ENCODE measurements around the gene RNU6-8. TPM values are rescaled to one million over a fixed set of nuclear protein-coding genes. Genes with fewer than 3 reads are reported as not detected.

Gene RNU6-8
- total RNA-seq, 1 experiment from 2014 or later: not detected

- no peaks in the 10 kb centered on the region for H3K79me2 ChIP-seq (ENCODE audit: low read depth)
- peak in 1 of 2 experiments; percentile 2 for DNase-seq
- H3K36me3 ChIP-seq (ENCODE audit: low read depth): no peaks in the 10 kb centered on the region
- no peaks in the 10 kb centered on the region for H4K20me1 ChIP-seq (ENCODE audit: insufficient read depth)
- H3K4me3 ChIP-seq: no peak overlapping the region
- H3K27ac ChIP-seq: no peak overlapping the region
- H3K27me3 ChIP-seq (ENCODE audit: insufficient read depth, low read depth): no peaks in the 10 kb centered on the region
- H3K4me1 ChIP-seq (replicated peaks; ENCODE audit: insufficient read depth): peaks cover 5% of the 10 kb centered on the region; the same call in 1 of the 2 replicates
- intact Hi-C loops (cut with micrococcal nuclease; ENCODE audit: unreplicated experiment): no loop called here
- BruUV-seq (replicated peaks): no TSS peak
- H3F3A ChIP-seq (ENCODE audit: insufficient read depth, low read depth): peaks cover 14% of the 10 kb centered on the region; the same call in 1 of the 2 replicates
- no peak overlapping the region for H3K4me2 ChIP-seq
- no peaks in the 10 kb centered on the region for H3K9me2 ChIP-seq (ENCODE audit: insufficient read depth)
- H3K9me3 ChIP-seq (ENCODE audit: insufficient read depth, low read depth): no peaks in the 10 kb centered on the region
- ChIA-PET POLR2A (ENCODE audit: unreplicated experiment) (no interaction called here), CTCF (interaction anchor here (1.0 kb wide), 1 partner anchor 87 kb away, joined by 3 read pairs; no protein-coding TSS in a partner anchor)
- TF ChIP-seq CTCF (conservative IDR thresholded peaks at IDR 0.05): no peak
- no peak for TF ChIP-seq EZH2 (IDR thresholded peaks at IDR 0.05; ENCODE audit: low read depth)
- H2AFZ ChIP-seq: no peak overlapping the region
Observed at GRCh38 chr14:32197919-32198318, 5.2 kb downstream of the RNU6-8 start.

- Histone ChIP-seq H2AFZ (no peak overlapping the region), H4K20me1 (ENCODE audit: insufficient read depth) (no peaks in the 10 kb centered on the region), H3K4me2 (no peak overlapping the region), H3K27ac (no peak overlapping the region), H3K4me3 (no peak overlapping the region), H3F3A (ENCODE audit: insufficient read depth, low read depth) (no peaks in the 10 kb centered on the region), H3K4me1 (replicated peaks; ENCODE audit: insufficient read depth) (no peaks in the 10 kb centered on the region), H3K36me3 (ENCODE audit: low read depth) (no peaks in the 10 kb centered on the region), H3K79me2 (ENCODE audit: low read depth) (no peaks in the 10 kb centered on the region), H3K9me3 (ENCODE audit: insufficient read depth, low read depth) (no peaks in the 10 kb centered on the region), H3K9me2 (ENCODE audit: insufficient read depth) (no peaks in the 10 kb centered on the region), H3K27me3 (ENCODE audit: insufficient read depth, low read depth) (no peaks in the 10 kb centered on the region)
- POLR2A ChIA-PET (ENCODE audit: unreplicated experiment): no interaction called here
- intact Hi-C loops (cut with micrococcal nuclease; ENCODE audit: unreplicated experiment): no loop called here
- no peak for DNase-seq
- CTCF ChIA-PET: no interaction called here
- no peak for TF ChIP-seq EZH2 (IDR thresholded peaks at IDR 0.05; ENCODE audit: low read depth)
- TF ChIP-seq CTCF (conservative IDR thresholded peaks at IDR 0.05): no peak
- BruUV-seq (replicated peaks): no TSS peak
Observed at GRCh38 chr14:32195636-32196035, 7.4 kb downstream of the RNU6-8 start.

GRCh38 chr14:32193532-32193931, 9.5 kb downstream of the RNU6-8 start:
- no peak overlapping the region for H3K27ac ChIP-seq
- no TSS peak for BruUV-seq (replicated peaks)
- no peaks in the 10 kb centered on the region for H3K4me1 ChIP-seq (replicated peaks; ENCODE audit: insufficient read depth)
- POLR2A ChIA-PET (ENCODE audit: unreplicated experiment): no interaction called here
- CTCF ChIA-PET: no interaction called here
- intact Hi-C loops (cut with micrococcal nuclease; ENCODE audit: unreplicated experiment): no loop called here
- H3F3A ChIP-seq (ENCODE audit: insufficient read depth, low read depth): no peaks in the 10 kb centered on the region
- H3K9me2 ChIP-seq (ENCODE audit: insufficient read depth): no peaks in the 10 kb centered on the region
- no peak overlapping the region for H3K4me2 ChIP-seq
- no peaks in the 10 kb centered on the region for H3K9me3 ChIP-seq (ENCODE audit: insufficient read depth, low read depth)
- no peak overlapping the region for H2AFZ ChIP-seq
- H4K20me1 ChIP-seq (ENCODE audit: insufficient read depth): no peaks in the 10 kb centered on the region
- no peaks in the 10 kb centered on the region for H3K79me2 ChIP-seq (ENCODE audit: low read depth)
- H3K4me3 ChIP-seq: no peak overlapping the region
- DNase-seq: no peak
- TF ChIP-seq CTCF (conservative IDR thresholded peaks at IDR 0.05) (no peak), EZH2 (IDR thresholded peaks at IDR 0.05; ENCODE audit: low read depth) (no peak)
- H3K36me3 ChIP-seq (ENCODE audit: low read depth): no peaks in the 10 kb centered on the region
- H3K27me3 ChIP-seq (ENCODE audit: insufficient read depth, low read depth): no peaks in the 10 kb centered on the region
